OCI-LY3 (cell line): ENCODE results near the gene TBX21.

Experiments used
- H2AFZ ChIP-seq: fragments of 200-600, 300-600 bp; shearing (Covaris generic); 2 replicates; pipeline ENCODE4 v1.6.0; 2014; ENCODE audit warnings: antibody characterized with exemption, low read depth, low read length
- H3K27ac ChIP-seq: fragments of 200-600, 300-600 bp; sonication (generic); 2 replicates; pipeline ENCODE4 v1.5.1; 2014; ENCODE audit warnings: mild to moderate bottlenecking, low read length, moderate library complexity, mixed read lengths
- H3K27me3 ChIP-seq: fragments of 200-600, 300-600 bp; sonication (generic); 2 replicates; pipeline ENCODE4 v1.6.1; 2014; ENCODE audit warnings: low read depth, low read length, mixed read lengths
- H3K36me3 ChIP-seq: fragments of 200-600, 300-600 bp; sonication (generic); replicated peaks from 2 replicates; pipeline ENCODE3; 2014; ENCODE audit warnings: low read depth, low read length, mixed read lengths
- H3K4me1 ChIP-seq: fragments of 300-600, 200-600 bp; sonication (generic); 2 replicates; pipeline ENCODE4 v1.6.1; 2014; ENCODE audit warnings: low read length, mixed read lengths
- H3K4me2 ChIP-seq: fragments of 200-600, 300-600 bp; sonication (generic); 2 replicates; pipeline ENCODE4 v1.6.1; 2014; ENCODE audit warnings: low read length, mixed read lengths
- H3K4me3 ChIP-seq: fragments of 300-600, 200-600 bp; sonication (generic); 2 replicates; pipeline ENCODE4 v1.5.1; 2014; ENCODE audit warnings: antibody characterized with exemption, mild to moderate bottlenecking, low read length, moderate library complexity
- H3K79me2 ChIP-seq: fragments of 300-600, 200-600 bp; shearing (Covaris generic); 2 replicates; pipeline ENCODE4 v1.6.1; 2014; ENCODE audit warnings: mild to moderate bottlenecking, low read length, mixed read lengths
- H3K9ac ChIP-seq: fragments of 300-600, 200-600 bp; shearing (Covaris generic); 2 replicates; pipeline ENCODE4 v1.6.0; 2014; ENCODE audit warnings: mild to moderate bottlenecking, low read length, moderate library complexity
- H3K9me3 ChIP-seq: fragments of 200-600, 300-600 bp; shearing (Covaris generic); 2 replicates; pipeline ENCODE4 v1.6.1; 2014; ENCODE audit warnings: low read length, mixed read lengths; ENCODE audit not compliant: insufficient read depth
- H4K20me1 ChIP-seq: fragments of 200-600, 300-600 bp; sonication (generic); 2 replicates; pipeline ENCODE4 v1.6.1; 2016; ENCODE audit warnings: low read length, mixed read lengths; ENCODE audit not compliant: insufficient read depth
- EZH2phosphoT487 ChIP-seq: fragments of 200-600 bp; shearing (Covaris generic); IDR thresholded peaks from 2 replicates; pipeline ENCODE4 v1.6.1; 2018; ENCODE audit warnings: antibody characterized with exemption, mixed run types, low read depth
- TF ChIP-seq, protein P1 (sequence below): fragments of 200-600, 300-600 bp; sonication (generic); IDR thresholded peaks from 2 replicates; pipeline ENCODE4 v1.5.1; 2014; ENCODE audit warnings: antibody characterized with exemption, low read length, low read depth

The TBX21 gene

GRCh38 chr17:47774331-47774730 is 41.3 kb downstream of the TBX21 start:
- Histone ChIP-seq H3K4me2 (no peak overlapping the region), H3K27ac (no peak overlapping the region), H3K4me3 (no peak overlapping the region), H3K9me3 (no peaks in the 10 kb centered on the region), H3K36me3 (no peaks in the 10 kb centered on the region), H2AFZ (no peak overlapping the region), H3K79me2 (no peaks in the 10 kb centered on the region), H3K4me1 (no peaks in the 10 kb centered on the region), H4K20me1 (no peaks in the 10 kb centered on the region), H3K9ac (no peak overlapping the region), H3K27me3 (peaks cover 21% of the 10 kb centered on the region)
- TF ChIP-seq EZH2phosphoT487 = no peak
- TF ChIP-seq, protein P1, sequence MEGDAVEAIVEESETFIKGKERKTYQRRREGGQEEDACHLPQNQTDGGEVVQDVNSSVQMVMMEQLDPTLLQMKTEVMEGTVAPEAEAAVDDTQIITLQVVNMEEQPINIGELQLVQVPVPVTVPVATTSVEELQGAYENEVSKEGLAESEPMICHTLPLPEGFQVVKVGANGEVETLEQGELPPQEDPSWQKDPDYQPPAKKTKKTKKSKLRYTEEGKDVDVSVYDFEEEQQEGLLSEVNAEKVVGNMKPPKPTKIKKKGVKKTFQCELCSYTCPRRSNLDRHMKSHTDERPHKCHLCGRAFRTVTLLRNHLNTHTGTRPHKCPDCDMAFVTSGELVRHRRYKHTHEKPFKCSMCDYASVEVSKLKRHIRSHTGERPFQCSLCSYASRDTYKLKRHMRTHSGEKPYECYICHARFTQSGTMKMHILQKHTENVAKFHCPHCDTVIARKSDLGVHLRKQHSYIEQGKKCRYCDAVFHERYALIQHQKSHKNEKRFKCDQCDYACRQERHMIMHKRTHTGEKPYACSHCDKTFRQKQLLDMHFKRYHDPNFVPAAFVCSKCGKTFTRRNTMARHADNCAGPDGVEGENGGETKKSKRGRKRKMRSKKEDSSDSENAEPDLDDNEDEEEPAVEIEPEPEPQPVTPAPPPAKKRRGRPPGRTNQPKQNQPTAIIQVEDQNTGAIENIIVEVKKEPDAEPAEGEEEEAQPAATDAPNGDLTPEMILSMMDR = no peak

DNA sequence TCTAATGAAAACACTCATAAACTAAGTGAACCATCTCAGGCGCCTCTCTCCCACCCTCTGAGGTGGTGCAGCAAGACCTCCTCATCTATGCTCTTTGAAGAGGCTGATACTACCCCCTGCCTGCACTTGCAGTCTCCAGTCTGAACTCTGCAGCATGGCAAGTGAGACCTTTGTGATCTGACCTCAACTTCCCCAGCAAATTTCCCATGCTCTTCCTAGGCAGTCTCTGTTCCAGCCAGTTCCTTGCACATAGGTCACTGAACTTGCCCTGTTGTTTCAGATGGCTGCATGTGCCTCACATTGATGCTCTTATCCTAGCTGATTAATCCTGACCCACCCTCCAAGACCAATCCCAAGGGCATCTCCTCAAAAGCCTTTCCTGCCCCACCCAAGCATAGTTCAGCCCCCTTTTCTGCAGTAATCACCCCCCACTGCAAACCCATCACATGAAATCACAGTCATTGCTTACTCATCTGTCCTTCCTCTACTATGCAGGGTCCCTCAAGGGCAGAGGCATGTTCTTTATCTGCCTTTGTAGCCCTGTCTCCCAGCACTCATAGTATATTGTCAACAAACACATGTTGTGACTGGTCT is 42.0 kb downstream of the TBX21 start:
- H3K79me2 ChIP-seq = no peaks in the 10 kb centered on the region
- H3K27me3 ChIP-seq = peaks cover 21% of the 10 kb centered on the region
- H4K20me1 ChIP-seq = no peaks in the 10 kb centered on the region
- H3K4me3 ChIP-seq = no peak overlapping the region
- no peak overlapping the region for H3K27ac ChIP-seq
- H3K9ac ChIP-seq = no peak overlapping the region
- H2AFZ ChIP-seq = no peak overlapping the region
- no peaks in the 10 kb centered on the region for H3K4me1 ChIP-seq
- TF ChIP-seq EZH2phosphoT487 = no peak
- TF ChIP-seq, protein P1 = no peak
- no peaks in the 10 kb centered on the region for H3K9me3 ChIP-seq
- H3K4me2 ChIP-seq = no peak overlapping the region
- no peaks in the 10 kb centered on the region for H3K36me3 ChIP-seq

GRCh38 chr17:47776330-47777197 is 43.5 kb downstream of the TBX21 start:
- H3K4me2 ChIP-seq = no peak overlapping the region
- no peak overlapping the region for H2AFZ ChIP-seq
- H3K27ac ChIP-seq = no peak overlapping the region
- H3K9me3 ChIP-seq = no peaks in the 10 kb centered on the region
- H3K4me3 ChIP-seq = no peak overlapping the region
- no peaks in the 10 kb centered on the region for H3K79me2 ChIP-seq
- no peaks in the 10 kb centered on the region for H3K4me1 ChIP-seq
- no peak overlapping the region for H3K9ac ChIP-seq
- no peaks in the 10 kb centered on the region for H3K36me3 ChIP-seq
- no peaks in the 10 kb centered on the region for H4K20me1 ChIP-seq
- TF ChIP-seq, protein P1 = peak; percentile 67
- TF ChIP-seq EZH2phosphoT487 = no peak
- H3K27me3 ChIP-seq = peaks cover 24% of the 10 kb centered on the region

GRCh38 chr17:47778184-47778635 is 45.2 kb downstream of the TBX21 start:
- no peak overlapping the region for H2AFZ ChIP-seq
- H3K4me3 ChIP-seq = no peak overlapping the region
- no peaks in the 10 kb centered on the region for H3K79me2 ChIP-seq
- peaks cover 30% of the 10 kb centered on the region for H3K27me3 ChIP-seq
- H3K4me2 ChIP-seq = no peak overlapping the region
- no peak overlapping the region for H3K9ac ChIP-seq
- no peaks in the 10 kb centered on the region for H3K4me1 ChIP-seq
- H3K9me3 ChIP-seq = no peaks in the 10 kb centered on the region
- no peaks in the 10 kb centered on the region for H3K36me3 ChIP-seq
- no peak overlapping the region for H3K27ac ChIP-seq
- TF ChIP-seq EZH2phosphoT487 = no peak
- H4K20me1 ChIP-seq = no peaks in the 10 kb centered on the region
